Skin of body (tissue), 2 donors: ENCODE data around the gene CCDC106. TPM values are rescaled to one million over a fixed set of nuclear protein-coding genes. Genes with fewer than 3 reads are reported as not detected.

Experiments used
- DNase-seq: peaks from one replicate; lab custom pipeline; 2025; lab: John Stamatoyannopoulos, UW
- total RNA-seq: library from RNA; depleted of rRNA; stranded (reverse); fragments of >200 nt; gene quantifications from one replicate; pipeline ENCODE4 v1.2.3, GENCODE V29; 2014

Gene CCDC106
- total RNA-seq, 1 donor from 2014 or later: 4.2 TPM

DNA sequence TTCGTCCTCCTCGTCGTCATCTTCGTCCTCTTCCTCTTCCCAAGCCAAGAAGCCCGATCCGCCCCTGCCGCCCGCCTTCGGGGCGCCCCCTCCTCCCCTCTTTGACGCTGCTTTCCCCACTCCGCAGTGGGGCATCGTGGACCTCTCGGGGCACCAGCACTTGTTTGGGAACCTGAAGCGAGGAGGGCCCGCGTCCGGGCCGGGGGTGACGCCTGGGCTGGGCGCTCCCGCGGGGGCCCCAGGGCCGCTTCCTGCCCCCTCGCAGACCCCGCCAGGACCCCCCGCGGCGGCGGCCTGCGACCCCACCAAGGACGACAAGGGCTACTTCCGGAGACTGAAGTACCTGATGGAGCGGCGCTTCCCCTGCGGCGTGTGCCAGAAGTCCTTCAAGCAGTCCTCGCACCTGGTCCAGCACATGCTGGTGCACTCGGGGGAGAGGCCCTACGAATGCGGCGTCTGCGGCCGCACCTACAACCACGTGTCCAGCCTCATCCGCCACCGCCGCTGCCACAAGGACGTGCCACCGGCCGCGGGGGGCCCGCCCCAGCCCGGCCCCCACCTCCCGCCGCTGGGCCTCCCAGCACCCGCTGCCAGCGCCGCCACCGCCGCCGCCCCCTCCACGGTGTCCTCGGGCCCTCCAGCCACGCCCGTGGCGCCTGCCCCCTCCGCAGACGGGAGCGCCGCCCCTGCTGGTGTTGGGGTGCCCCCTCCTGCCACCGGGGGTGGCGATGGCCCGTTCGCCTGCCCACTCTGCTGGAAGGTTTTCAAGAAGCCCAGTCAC lies 33.9 kb upstream of the CCDC106 start:
- no peak for DNase-seq

DNA sequence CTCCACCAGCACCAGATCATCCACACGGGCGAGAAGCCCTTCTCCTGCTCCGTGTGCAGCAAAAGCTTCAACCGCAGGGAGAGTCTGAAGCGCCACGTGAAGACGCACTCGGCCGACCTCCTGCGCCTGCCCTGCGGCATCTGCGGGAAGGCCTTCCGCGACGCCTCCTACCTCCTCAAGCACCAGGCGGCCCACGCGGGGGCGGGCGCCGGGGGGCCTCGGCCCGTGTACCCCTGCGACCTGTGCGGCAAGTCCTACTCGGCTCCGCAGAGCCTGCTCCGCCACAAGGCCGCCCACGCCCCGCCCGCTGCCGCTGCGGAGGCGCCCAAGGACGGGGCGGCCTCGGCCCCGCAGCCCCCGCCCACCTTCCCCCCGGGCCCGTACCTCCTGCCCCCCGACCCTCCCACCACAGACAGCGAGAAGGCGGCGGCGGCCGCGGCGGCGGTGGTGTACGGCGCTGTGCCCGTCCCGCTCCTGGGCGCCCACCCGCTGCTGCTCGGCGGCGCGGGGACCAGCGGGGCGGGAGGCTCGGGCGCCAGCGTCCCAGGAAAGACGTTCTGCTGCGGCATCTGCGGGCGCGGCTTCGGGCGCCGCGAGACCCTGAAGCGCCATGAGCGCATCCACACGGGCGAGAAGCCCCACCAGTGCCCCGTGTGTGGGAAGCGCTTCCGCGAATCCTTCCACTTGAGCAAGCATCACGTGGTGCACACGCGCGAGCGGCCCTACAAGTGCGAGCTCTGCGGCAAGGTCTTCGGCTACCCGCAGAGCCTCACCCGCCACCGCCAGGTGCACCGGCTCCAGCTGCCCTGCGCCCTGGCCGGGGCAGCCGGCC lies 33.1 kb upstream of the CCDC106 start:
- no peak for DNase-seq

DNA sequence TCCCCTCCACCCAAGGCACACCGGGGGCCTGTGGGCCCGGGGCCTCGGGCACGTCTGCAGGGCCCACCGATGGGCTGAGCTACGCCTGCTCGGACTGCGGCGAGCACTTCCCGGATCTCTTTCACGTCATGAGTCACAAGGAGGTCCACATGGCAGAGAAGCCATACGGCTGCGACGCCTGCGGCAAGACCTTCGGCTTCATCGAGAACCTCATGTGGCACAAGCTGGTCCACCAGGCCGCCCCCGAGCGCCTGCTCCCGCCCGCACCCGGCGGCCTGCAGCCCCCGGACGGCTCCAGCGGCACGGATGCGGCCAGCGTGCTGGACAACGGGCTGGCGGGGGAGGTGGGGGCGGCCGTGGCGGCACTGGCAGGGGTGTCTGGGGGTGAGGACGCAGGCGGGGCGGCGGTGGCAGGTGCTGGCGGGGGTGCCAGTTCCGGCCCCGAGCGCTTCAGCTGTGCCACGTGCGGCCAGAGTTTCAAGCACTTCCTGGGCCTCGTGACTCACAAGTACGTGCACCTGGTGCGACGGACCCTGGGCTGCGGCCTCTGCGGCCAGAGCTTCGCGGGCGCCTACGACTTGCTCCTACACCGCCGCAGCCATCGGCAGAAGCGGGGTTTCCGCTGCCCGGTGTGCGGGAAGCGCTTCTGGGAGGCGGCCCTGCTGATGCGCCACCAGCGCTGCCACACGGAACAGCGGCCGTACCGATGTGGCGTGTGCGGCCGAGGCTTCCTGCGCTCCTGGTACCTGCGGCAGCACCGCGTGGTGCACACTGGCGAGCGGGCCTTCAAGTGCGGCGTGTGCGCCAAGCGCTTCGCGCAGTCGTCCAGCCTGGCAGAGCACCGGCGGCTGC lies 32.2 kb upstream of the CCDC106 start:
- no peak for DNase-seq

DNA sequence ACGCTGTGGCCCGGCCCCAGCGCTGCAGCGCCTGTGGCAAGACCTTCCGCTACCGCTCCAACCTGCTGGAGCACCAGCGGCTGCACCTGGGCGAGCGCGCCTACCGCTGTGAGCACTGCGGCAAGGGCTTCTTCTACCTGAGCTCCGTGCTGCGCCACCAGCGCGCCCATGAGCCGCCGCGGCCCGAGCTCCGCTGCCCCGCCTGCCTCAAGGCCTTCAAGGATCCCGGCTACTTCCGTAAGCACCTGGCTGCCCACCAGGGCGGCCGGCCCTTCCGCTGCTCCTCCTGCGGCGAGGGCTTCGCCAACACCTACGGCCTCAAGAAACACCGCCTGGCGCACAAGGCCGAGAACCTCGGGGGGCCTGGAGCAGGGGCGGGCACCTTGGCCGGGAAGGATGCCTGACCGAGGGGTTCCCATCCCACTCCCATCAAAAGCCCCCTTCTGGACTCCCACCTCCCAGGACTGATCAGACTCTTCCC lies 31.6 kb upstream of the CCDC106 start:
- DNase-seq: no peak

DNA sequence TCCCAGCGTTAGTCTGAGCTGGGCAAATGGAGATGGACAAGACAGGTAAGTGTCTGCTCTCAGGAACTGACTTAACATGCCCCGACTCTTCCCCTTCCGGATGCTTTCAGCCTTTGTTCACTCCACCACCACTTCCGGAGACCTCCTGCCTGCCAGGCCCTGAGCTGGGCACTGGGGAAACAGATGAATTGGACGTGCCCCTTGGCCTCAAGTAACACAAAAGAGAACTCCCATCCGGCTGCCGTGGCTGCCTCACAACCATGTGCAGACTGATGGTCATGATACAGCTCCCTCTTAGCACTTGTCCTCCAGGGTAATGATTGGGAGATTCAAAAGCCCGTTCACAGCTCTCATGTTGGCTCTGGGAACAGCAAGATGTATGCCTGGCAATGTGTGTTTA lies 30.6 kb upstream of the CCDC106 start:
- no peak for DNase-seq

DNA sequence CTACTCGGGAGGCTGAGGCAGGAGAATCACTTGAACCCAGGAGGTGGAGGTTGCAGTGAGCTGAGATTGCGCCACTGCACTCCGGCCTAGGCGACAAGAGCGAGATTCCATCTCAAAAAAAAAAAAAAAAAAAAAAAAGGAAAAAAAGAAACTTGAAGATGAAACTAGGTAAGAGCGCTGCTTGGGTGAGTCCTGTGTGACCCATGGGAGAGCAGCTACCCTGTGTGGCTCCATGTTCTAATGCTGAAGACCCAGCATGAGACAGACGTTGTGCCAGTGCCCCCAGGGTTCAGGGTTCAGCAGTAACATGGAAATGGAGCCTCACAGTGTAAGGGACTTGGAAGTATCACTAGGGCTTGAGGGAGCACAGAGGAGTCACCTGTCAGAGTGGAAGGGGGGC lies 29.6 kb upstream of the CCDC106 start:
- DNase-seq: no peak

DNA sequence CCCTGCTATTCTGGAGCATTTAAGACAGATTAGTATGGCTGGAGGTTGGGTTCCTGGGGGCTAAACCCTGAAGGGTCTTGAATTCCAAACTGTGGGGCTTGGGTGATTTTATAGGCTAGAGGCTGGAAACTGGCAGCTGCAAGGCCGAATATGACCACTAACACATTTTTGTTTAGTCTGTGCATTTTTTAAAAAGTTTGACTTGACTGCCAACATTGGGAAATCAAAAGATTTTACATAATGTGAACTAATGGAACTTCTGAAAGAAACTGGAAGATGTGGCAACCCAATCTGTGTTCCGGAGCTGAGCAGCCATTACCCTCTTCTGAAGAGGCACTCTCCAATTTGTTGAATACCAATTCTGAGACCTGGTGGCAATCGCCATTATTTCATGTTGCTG lies 28.7 kb upstream of the CCDC106 start:
- no peak for DNase-seq

DNA sequence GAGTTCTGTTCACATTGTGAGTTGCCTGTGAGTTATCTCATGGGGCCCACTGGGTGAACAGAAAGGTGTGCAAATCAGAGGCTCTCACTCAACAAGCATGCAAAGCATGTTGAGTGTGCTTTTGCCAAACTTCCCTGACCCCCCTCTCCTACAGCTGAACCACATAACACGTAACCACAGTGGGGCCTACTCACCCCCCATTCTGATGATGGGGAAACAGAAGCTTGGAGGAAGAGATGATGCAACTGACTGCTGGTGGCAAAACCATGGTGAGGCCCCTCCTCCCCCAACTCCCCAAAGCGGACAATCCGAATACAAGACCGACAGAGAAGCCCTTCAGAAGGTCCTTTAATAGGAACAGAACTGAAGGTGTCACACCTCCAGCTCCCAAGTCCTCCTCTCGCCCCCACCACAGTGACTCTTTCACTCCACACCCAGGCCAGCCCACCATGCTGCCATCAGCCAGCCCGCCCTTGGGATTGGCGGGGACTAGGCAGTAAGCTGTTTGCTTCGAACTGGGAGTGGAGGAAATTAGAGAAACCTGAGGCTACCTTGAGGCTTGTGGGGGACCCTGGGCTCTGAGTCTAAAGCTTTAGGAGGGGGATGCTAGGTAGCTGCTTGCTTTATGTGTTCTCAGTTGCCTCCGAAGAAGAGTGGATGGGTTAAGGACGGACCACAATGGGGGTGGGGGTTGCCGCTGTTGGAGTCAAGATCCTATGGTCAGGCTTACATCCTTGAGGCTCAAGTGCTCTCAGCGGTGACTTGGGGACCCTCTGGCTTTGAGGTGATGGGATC lies 27.4 kb upstream of the CCDC106 start:
- no peak for DNase-seq

DNA sequence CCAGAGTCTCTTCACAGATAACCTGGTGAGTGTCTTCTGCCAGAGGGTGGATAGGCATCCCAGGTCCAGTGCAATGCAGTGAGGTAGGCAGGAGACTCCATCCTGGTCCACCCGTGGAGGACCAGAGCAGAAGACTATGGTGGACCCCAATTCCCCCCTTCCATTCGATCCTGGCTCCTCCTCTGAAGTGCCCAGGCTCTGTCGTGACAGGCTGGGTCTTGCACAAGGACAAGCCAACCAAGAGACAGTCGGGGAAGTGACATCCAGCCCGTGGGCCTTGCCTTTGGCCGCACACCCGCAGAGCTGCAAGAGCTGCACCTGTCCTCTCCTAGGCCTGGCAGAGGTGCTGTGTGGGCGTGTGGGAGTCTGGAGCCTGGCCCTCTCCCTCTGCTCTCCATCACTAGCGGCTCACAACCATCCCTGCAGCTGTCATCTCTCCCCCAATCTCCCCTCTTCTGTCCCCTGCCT lies 26.8 kb upstream of the CCDC106 start:
- DNase-seq: no peak

DNA sequence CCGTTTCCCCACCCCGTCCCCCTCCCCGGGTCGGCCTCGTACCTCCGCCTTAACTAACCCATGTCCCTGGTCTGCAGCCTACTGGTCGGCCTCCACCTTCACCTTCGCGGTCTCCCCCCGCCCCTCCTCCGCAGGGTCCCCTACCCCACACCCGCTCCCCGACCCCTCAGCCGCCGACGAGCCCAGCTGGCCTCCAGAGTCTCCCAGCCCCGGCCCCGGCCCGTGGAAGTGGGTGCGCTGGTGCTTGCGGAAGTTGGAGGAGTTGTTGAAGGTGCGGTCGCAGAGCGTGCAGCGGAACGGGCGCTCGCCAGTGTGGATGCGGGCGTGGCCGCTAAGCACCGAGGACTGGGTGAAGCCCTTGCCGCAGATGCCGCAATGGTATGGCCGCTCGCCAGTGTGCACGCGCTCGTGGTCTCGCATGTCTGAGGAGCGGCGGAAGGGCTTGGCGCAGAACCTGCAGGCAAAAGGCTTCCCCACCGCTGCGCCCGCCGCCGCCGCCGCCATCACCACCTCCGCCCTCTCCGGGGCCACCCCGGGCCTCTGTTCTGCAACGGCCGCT lies 26.3 kb upstream of the CCDC106 start:
- DNase-seq: no peak

DNA sequence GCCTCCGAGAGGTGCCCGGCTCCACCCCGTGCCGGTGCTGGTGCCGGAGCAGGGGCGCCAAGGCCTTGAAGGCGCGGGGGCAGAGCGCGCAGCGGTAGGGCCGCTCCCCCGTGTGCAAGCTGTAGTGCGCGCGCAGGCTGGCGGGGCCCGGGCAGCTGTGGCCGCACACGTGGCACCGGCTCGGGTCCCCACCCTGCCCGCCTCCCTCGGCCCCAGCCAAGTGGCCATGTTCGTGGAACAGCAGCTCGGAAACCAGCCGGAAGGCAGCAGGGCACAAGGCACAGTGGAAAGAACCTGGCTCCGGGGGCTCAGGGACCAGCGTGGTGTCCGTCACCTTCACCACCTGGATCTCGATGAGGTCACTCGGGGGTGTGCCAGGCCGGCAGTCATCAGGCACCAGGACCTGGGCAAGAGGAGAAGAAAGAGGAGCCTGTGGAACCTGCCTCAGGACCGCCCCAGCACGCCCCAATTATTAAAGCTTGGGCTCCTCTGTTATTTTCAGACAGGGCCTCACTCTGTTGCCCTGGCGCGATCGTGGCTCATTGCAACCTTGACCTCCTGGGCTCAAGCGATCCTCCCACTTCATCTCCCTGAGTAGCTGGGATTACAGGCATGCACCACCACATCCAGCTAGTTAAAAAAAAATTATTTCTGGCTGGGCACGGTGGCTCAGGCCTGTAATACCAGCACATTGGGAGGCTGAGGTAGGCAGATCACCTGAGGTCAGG lies 25.6 kb upstream of the CCDC106 start:
- no peak for DNase-seq

DNA sequence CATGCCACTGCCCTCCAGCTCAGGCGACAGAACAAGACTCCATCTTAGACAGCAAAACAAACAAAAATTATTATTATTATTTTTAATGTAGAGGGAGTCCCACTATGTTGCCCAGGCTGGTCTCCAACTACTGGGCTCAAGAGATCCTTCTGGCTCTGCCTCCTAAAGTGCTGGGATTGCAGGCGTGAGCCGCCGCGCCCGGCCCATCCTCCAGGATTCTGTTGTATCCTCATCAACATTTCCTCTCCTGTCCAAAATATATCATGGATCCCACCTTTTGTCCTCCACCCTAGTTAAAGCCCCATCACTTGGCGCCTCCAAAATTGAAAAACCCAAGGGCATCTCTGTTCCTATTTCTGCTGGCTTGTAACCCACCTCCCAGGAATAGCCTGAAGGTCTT lies 24.9 kb upstream of the CCDC106 start:
- DNase-seq: no peak

DNA sequence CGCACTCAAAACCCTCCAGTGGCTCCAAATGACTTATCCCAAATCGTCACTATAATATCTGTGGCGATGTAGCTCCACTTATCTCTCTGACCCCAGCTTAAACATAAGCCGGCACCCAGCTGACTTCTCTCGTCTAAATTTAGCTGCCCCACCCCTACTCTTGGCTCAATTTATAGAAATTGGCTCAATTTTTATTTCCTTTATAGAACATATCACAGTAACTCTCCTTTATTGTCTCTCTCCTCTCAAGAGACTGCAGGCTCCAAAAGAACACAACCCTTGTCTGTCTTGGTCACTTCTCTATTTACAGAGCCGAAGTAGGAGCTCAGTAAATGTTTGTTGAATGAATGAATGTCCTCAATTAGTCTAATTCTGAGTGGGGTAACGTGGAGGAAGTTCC lies 24.5 kb upstream of the CCDC106 start:
- DNase-seq: no peak

DNA sequence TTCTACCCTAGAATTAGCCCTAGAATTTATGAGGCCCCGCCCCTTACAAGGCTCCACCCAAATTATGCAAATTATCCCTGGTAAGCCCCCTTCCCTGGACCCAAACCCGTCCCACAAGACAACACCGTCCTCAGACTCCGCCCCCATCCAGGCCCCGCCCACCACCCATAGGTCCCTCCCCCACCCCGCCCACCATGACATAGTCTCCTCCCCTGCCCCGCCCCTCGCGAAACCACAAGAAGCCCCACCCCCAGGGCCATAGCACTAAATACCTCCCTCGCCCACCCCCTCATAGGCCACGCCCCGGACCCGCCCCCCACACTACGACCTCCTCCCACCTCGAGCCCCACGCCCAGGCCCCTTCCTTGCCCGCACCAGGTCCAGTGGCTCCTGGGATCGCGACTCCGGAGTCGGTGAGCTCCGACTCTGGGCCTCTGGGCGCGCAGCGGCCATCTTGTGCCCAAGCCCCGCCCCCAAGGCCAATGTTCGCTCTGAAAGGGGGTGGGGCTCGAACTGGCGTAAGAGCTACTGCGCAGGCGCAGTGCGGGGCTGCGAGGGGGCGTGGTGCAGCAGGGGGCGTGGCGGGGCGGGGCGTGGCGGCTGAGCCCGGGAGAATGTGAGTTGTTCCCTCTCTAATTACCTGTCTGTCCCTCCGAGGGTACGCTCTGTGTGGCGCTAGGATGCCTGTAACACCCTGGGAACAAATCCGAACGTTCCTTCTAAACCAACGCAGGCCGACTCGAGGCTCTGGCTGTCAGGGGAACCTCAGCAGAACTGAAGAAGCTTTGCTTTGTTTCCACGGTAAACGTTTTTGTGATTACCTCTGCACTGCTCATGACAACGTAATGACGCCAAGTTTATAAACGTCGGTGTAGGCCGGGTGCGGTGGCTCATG lies 23.7 kb upstream of the CCDC106 start, which contains the start of gene ZNF784:
Gene ZNF784, minus strand, starts transcription at position 458 of the 895 bp plus-strand sequence. Its CDS starts 5 bp downstream, at position 453.
- peak; percentile 92 for DNase-seq

DNA sequence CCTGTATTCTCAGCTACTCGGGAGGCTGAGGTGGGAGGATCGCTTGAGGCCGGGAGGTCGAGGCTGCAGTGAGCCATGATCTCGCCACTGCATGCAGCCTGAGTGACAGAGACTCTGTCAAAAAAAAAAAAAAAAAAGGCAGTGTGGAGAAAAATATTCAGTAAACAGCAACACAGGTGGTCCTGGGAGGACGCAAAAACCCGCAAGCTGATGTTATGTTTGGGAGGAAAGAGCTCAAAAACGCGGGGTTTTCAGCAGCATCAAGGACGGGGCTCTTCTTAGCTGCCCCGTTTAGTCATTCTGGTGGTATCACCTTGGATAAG lies 23.0 kb upstream of the CCDC106 start:
- DNase-seq: no peak

DNA sequence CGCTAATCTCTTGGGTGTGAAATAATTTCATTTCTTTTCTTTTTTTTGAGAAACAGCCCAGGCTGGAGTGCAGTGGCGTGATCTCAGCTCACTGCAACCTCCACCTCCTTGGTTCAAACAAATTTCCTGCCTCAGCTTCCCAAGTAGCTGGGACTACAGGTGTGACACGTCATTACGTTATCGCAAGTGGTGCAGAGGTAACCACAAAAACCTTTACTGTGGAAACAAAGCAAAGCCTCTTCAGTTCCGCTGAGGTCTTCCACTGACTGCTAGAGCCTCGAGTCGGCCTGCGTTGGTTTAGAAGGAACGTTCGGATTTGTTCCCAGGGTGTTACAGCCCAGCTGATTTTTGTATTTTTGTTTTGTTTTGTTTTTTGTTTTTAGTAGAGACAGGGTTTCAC lies 21.7 kb upstream of the CCDC106 start:
- DNase-seq: no peak

DNA sequence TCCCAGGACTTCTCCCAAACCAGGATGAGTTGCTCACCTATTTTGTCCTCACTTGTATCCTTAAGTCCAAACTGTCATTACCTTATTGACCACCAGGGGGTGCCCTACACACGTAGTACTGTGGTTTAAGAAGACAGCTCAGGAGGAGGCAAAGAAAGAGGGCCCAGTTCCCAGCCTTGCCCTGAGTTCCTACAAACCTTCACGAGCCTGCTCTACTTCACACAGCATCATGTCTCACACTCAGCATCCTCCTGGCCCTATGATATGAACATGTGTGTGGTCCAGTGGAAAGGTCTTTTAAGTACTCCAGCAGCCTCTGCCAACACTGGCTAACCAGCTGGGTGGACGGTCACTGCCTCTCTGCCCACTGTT lies 15.6 kb upstream of the CCDC106 start:
- DNase-seq: peak; percentile 87

DNA sequence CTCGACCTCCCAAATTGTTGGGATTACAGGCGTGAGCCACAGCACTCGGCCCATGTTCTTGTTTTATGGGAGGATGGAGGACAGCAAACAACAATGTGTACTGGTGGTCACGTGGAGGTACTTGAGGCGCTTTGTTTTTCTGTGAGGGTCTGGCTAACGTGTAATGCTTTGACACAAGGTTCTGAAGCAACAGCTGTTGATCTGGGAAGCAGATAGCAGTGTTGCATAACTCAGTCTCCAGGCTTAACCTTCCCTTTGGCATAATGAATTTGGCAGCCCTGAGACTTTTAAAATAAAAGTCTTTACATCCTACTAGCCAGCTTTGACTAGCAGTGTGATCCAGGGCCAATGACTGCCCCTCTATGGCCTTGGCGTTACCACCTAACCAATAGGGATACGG lies 14.2 kb upstream of the CCDC106 start:
- DNase-seq: no peak

DNA sequence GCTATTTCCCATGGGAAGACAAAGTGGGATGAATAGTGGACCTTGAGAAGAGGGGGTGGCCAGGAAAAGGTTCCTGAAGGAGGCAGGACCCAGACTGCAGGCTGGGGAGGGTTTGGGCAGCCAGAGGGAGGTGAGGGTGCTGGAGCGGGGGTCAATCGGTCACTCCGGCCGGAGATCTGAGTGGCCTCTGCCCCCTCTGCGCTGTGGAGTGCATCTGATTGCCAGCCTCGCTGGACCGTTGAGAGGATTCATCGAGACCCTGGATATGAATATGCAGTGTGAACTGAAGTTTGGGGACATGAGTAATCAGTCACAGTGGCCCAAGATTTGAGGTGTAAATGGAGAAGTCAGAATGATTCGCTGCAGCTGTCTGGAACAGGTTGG lies 12.7 kb upstream of the CCDC106 start:
- DNase-seq: no peak
